PC-3 (cell line): Measurements from ENCODE around the gene TOMM70.

Source experiments
- EZH2 ChIP-seq: fragments of 300-600 bp; sonication (generic); IDR thresholded peaks from one replicate; pipeline ENCODE4 v1.6.1; 2017; ENCODE audit warnings: antibody characterized with exemption, mild to moderate bottlenecking, low read length; ENCODE audit not compliant: unreplicated experiment
- EZH2phosphoT487 ChIP-seq: fragments of 300-600 bp; sonication (generic); IDR thresholded peaks from 2 replicates; pipeline ENCODE4 v1.6.1; 2018; ENCODE audit warnings: mild to moderate bottlenecking, antibody characterized with exemption, low read length, borderline replicate concordance
- TF ChIP-seq, protein P1 (sequence below): fragments of 300-600 bp; sonication (generic); conservative IDR thresholded peaks from 2 replicates; pipeline ENCODE4 v1.5.1; 2017; ENCODE audit warnings: antibody characterized with exemption, low read depth, mild to moderate bottlenecking, low read length

- TF ChIP-seq, protein P1, sequence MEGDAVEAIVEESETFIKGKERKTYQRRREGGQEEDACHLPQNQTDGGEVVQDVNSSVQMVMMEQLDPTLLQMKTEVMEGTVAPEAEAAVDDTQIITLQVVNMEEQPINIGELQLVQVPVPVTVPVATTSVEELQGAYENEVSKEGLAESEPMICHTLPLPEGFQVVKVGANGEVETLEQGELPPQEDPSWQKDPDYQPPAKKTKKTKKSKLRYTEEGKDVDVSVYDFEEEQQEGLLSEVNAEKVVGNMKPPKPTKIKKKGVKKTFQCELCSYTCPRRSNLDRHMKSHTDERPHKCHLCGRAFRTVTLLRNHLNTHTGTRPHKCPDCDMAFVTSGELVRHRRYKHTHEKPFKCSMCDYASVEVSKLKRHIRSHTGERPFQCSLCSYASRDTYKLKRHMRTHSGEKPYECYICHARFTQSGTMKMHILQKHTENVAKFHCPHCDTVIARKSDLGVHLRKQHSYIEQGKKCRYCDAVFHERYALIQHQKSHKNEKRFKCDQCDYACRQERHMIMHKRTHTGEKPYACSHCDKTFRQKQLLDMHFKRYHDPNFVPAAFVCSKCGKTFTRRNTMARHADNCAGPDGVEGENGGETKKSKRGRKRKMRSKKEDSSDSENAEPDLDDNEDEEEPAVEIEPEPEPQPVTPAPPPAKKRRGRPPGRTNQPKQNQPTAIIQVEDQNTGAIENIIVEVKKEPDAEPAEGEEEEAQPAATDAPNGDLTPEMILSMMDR: no peak
- TF ChIP-seq EZH2: no peak
- no peak for TF ChIP-seq EZH2phosphoT487
These were observed 40.0 kb downstream of the TOMM70 start for GRCh38 chr3:100360757-100361496.
